ACC112 (cell line): ENCODE results near the gene ECE2.

Source experiments
- H2AFZ ChIP-seq: fragments of 200-600 bp; sonication (generic); one replicate; pipeline ENCODE4 v1.6.0; 2017; ENCODE audit warnings: antibody characterized with exemption, low read length; ENCODE audit not compliant: unreplicated experiment
- H3K27ac ChIP-seq: fragments of 200-600 bp; sonication (generic); 2 replicates; pipeline ENCODE4 v1.5.1; 2014; ENCODE audit warnings: low read depth, mild to moderate bottlenecking, antibody characterized with exemption, low read length, moderate library complexity
- H3K27me3 ChIP-seq: fragments of 200-600 bp; sonication (generic); 2 replicates; pipeline ENCODE4 v1.6.1; 2014; ENCODE audit warnings: mild to moderate bottlenecking, antibody characterized with exemption, low read length, moderate library complexity, mixed read lengths; ENCODE audit not compliant: insufficient read depth
- H3K36me3 ChIP-seq: fragments of 200-600 bp; sonication (generic); 2 replicates; pipeline ENCODE4 v1.6.1; 2016; ENCODE audit warnings: mild to moderate bottlenecking, antibody characterized with exemption, low read length, moderate library complexity, mixed read lengths; ENCODE audit not compliant: insufficient read depth
- H3K4me1 ChIP-seq: fragments of 200-600 bp; sonication (generic); one replicate; pipeline ENCODE4 v1.6.1; 2016; ENCODE audit warnings: low read length, mixed read lengths; ENCODE audit not compliant: insufficient read depth, unreplicated experiment, control insufficient read depth
- H3K4me3 ChIP-seq: fragments of 200-600 bp; sonication (generic); 2 replicates; pipeline ENCODE4 v1.5.1; 2014; ENCODE audit warnings: mild to moderate bottlenecking, low read depth, low read length
- H3K79me2 ChIP-seq: fragments of 200-600 bp; sonication (generic); one replicate; pipeline ENCODE4 v1.6.0; 2016; ENCODE audit warnings: low read length; ENCODE audit not compliant: control insufficient read depth, unreplicated experiment, insufficient read depth

ECE2 gene

DNA sequence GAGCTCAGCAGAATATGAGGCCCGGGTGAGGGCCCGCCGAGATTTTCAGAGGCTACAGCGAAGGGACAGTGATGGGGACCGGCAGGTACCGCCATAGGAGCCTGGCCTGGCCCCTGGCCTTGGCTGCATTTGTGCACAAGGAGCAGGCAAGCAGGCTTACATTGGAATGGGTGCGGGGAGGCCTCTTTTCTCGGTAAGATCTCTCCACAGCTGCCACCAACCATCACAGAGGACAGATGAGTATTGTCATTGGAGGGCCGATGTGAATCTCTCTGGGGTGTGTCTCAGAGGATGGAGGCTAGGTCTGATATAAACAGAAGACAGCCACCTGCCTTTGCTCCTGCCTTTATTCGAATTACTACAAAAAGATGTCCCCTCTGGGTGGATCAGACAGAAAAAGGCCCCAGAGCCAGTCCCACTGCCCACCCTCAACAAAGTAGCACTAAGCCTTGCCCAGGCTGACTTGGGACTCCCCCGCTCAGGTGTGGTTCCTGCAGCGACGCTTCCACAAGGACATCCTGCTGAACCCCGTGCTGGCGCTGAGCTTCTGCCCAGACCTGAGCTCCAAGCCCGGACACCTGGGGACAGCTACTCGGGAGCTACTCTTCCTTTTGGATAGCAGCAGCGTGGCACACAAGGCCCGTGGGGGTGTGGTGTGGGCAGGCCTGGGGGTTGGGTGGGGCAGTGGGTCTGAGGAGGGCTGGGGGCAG is 41.0 kb upstream of the ECE2 start:
- peaks cover 7% of the 10 kb centered on the region for H3K4me1 ChIP-seq

DNA sequence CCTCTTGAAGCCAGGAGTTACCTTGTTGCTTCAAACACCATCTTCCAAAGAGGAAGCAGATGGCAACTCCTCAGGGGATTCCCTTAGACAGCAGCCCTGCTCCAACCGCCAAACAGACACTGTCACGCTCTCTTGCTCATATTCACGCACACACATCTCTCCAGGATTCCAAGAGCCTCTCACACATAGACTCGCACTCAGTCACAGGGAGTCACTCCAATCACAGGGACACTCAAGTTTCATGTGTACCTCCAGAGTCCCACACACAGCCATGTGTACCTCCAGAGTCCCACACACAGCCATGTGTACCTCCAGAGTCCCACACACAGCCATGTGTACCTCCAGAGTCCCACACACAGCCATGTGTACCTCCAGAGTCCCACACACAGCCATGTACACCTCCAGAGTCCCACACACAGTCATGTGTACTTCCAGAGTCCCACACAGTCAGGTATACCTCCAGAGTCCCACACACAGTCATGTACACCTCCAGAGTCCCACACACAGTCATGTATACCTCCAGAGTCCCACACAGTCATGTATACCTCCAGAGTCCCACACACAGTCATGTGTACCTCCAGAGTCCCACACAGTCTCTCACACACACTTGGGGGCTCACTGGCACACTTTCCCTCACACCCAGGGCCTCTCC is 40.3 kb upstream of the ECE2 start:
- H3K4me1 ChIP-seq, result peaks cover 7% of the 10 kb centered on the region
- no peaks in the 10 kb centered on the region for H3K36me3 ChIP-seq
- no peak overlapping the region for H2AFZ ChIP-seq
- H3K27me3 ChIP-seq, result peaks cover 23% of the 10 kb centered on the region
- H3K4me3 ChIP-seq, result no peak overlapping the region
- no peaks in the 10 kb centered on the region for H3K79me2 ChIP-seq
- no peak overlapping the region for H3K27ac ChIP-seq

More for the DNA sequence above, 41.0 kb upstream of the ECE2 start:
- peaks cover 29% of the 10 kb centered on the region for H3K27me3 ChIP-seq
- no peaks in the 10 kb centered on the region for H3K79me2 ChIP-seq
- H2AFZ ChIP-seq, result no peak overlapping the region
- H3K27ac ChIP-seq, result no peak overlapping the region
- no peak overlapping the region for H3K4me3 ChIP-seq
- H3K36me3 ChIP-seq, result no peaks in the 10 kb centered on the region

DNA sequence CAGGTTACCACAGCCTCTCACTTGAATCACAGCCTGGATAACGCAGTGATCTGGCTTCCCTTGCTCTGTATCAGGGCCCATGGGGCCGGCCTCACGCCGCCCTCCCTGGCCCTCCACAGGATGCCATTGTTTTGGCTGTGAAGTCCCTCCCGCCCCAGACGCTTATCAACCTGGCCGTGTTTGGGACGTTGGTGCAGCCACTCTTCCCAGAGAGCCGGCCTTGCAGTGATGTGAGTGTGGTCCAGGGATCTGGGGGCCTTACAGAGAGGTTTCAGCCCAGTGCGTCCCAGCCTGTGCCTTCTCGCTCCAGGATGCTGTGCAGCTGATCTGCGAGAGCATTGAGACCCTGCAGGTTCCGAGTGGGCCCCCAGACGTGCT is 39.8 kb upstream of the ECE2 start:
- no peak overlapping the region for H3K4me3 ChIP-seq
- no peak overlapping the region for H3K27ac ChIP-seq
- peaks cover 7% of the 10 kb centered on the region for H3K4me1 ChIP-seq
- no peaks in the 10 kb centered on the region for H3K36me3 ChIP-seq
- no peaks in the 10 kb centered on the region for H3K79me2 ChIP-seq
- peaks cover 17% of the 10 kb centered on the region for H3K27me3 ChIP-seq
- no peak overlapping the region for H2AFZ ChIP-seq

DNA sequence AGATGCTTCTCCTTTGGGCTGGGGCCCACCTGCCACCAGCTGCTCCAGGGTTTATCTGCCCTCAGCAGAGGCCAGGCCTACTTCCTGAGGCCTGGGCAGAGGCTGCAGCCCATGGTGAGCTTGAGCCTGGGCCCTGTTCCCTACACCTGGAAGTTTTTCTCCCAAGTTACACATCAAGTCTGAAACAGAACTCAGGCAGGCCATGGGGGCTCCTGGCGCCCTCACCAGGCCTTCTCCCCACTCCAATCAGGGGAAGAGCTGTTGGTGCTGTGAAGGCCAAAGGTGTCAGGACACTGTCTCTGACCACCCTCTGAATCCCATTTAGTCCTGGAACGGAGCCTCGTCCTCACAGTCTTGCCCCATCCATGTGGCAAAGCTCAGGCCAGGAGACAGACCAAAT is 39.2 kb upstream of the ECE2 start:
- H3K4me3 ChIP-seq, result no peak overlapping the region
- no peaks in the 10 kb centered on the region for H3K79me2 ChIP-seq
- no peak overlapping the region for H3K27ac ChIP-seq
- peaks cover 7% of the 10 kb centered on the region for H3K4me1 ChIP-seq
- H2AFZ ChIP-seq, result no peak overlapping the region
- peaks cover 11% of the 10 kb centered on the region for H3K27me3 ChIP-seq
- H3K36me3 ChIP-seq, result no peaks in the 10 kb centered on the region

DNA sequence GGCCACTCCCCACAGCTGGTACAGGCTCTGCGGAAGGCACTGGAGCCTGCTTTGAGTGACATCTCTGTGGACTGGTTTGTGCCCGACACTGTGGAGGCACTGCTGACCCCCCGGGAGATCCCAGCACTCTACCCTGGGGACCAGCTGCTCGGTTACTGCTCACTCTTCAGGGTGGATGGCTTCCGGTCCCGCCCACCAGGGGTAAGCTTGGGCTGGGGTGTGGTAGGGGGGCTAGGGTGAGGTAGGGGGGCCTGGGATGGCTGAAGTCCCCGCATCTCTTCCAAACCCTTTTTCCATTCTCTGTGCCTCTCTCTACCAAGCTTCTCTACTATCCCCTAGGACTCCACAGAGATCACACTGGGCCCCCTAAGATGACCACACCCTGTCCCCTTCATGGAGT is 38.6 kb upstream of the ECE2 start:
- Histone ChIP-seq H3K36me3 (no peaks in the 10 kb centered on the region), H2AFZ (no peak overlapping the region), H3K27ac (no peak overlapping the region), H3K79me2 (no peaks in the 10 kb centered on the region), H3K4me3 (no peak overlapping the region), H3K4me1 (peaks cover 7% of the 10 kb centered on the region), H3K27me3 (peaks cover 6% of the 10 kb centered on the region)

DNA sequence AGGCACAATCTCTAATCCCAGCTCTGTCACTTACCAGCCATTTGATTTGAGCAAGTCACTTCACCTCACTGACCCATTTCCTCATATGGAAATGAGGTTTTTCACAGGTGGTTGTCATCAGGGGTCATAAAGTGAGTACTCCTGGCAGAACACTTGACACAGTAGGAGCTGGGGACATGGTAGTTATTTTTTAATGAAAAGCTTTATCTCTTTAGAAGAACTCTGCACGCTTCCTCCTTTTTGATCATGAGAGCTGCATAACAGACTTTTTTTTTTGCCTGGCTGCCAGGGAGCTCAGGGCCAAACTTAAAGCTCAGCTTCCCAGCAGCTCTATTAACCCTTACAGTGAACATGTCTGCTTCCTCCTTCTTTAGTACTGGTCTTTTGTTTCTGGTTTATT is 38.0 kb upstream of the ECE2 start:
- peaks cover 7% of the 10 kb centered on the region for H3K4me1 ChIP-seq
- no peak overlapping the region for H2AFZ ChIP-seq
- H3K36me3 ChIP-seq, result no peaks in the 10 kb centered on the region
- no peak overlapping the region for H3K4me3 ChIP-seq
- no peaks in the 10 kb centered on the region; the same call in 1 of the 2 replicates for H3K27me3 ChIP-seq
- no peaks in the 10 kb centered on the region for H3K79me2 ChIP-seq
- no peak overlapping the region for H3K27ac ChIP-seq

DNA sequence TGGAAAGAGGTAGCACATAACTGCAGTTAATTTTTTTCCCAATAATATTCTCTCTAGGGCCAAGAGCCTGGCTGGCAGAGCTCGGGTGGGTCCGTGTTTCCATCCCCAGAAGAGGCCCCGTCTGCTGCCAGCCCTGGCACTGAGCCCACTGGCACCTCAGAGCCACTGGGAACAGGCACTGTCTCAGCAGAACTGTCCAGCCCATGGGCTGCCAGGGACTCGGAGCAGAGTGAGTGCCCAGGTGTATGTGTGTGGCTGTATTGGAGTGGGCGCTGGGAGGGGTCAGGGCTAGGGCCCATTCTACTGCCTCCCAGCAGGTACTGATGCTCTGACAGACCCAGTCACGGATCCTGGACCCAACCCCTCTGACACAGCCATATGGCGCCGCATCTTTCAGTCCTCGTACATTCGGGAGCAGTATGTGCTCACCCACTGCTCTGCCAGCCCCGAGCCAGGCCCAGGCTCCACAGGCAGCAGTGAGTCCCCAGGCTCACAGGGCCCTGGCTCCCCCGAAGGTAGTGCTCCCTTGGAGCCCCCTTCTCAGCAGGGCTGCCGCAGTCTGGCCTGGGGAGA is 37.5 kb upstream of the ECE2 start:
- Histone ChIP-seq H3K79me2 (no peaks in the 10 kb centered on the region), H3K27ac (no peak overlapping the region), H2AFZ (no peak overlapping the region), H3K36me3 (no peaks in the 10 kb centered on the region), H3K27me3 (no peaks in the 10 kb centered on the region), H3K4me3 (no peak overlapping the region), H3K4me1 (peaks cover 7% of the 10 kb centered on the region)

DNA sequence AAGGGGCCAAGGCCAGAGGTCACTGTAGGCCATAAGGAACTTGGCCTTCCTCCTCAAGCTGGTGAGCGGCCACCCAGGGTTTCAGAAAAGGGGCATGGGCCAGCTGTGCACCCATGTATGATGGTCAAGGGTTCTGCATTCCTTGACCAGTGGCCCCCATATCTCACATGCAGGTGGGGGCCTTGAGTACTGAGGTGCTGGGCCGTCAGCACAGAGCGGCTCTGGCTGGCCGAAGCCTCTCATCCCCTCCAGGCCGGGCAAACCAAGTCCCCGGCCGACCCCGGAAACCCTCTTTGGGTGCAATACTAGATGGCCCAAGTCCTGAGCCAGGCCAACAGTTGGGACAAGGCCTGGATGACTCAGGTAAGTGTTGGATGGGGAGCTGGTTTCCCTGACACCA is 36.6 kb upstream of the ECE2 start:
- Histone ChIP-seq H3K27me3 (no peaks in the 10 kb centered on the region), H3K79me2 (no peaks in the 10 kb centered on the region), H3K4me1 (peaks cover 3% of the 10 kb centered on the region)

DNA sequence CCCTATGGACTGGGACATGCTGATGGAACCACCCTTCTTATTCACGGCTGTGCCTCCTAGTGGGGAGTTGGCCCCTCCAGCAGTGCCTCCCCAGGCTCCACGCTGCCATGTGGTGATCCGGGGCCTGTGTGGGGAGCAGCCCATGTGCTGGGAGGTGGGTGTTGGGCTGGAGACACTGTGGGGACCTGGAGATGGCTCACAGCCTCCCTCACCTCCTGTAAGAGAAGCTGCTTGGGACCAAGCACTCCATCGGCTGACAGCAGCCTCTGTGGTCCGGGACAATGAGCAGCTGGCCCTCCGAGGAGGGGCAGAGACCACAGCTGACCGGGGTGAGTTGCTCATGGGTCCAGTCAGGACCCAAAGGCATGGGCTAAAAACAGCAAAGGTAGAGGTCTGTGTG is 36.1 kb upstream of the ECE2 start:
- Histone ChIP-seq H3K4me3 (no peak overlapping the region), H3K79me2 (no peaks in the 10 kb centered on the region), H3K4me1 (no peaks in the 10 kb centered on the region), H3K27ac (no peak overlapping the region), H3K36me3 (no peaks in the 10 kb centered on the region), H2AFZ (no peak overlapping the region), H3K27me3 (no peaks in the 10 kb centered on the region)

More for the DNA sequence above, 36.6 kb upstream of the ECE2 start:
- Histone ChIP-seq H3K4me3 (no peak overlapping the region), H3K36me3 (no peaks in the 10 kb centered on the region), H2AFZ (no peak overlapping the region), H3K27ac (no peak overlapping the region)

DNA sequence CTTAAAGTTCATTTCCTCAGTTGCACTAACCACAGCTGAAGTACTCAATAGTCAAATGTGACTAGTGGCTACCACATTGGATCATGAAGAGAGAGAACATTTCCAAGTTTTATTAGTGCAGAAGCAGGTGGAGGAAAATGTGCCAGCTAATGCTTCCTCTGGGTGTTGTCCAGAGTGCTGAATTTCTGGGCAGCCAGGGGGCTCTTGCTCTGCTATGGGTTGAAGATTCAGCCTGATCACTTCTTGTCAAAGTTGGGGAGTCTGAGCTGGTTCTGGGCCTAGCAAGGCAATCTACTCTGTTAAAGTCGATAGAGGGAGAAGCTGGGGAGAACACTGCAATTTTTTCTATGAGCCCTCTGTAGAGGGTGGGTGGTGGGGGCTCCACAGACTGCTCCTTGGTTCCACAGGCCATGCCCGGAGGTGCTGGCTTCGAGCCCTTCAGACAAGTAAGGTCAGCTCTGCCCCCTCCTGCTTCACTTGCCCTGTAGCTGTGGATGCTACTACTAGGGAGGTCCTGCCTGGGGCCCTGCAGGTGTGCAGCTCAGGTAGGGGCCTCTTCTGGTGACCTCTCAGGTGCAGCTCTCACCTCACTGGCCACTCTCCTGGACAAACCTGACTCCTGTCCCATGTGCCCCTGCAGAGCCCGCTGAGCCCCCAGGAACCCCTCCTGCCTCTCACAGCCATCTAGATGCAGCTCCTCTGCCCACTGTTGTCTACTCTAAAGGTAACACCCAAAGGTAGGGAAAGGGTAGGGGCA is 35.3 kb upstream of the ECE2 start:
- no peaks in the 10 kb centered on the region for H3K4me1 ChIP-seq
- no peak overlapping the region for H2AFZ ChIP-seq
- H3K36me3 ChIP-seq, result no peaks in the 10 kb centered on the region
- no peaks in the 10 kb centered on the region for H3K79me2 ChIP-seq
- no peak overlapping the region for H3K4me3 ChIP-seq
- no peaks in the 10 kb centered on the region for H3K27me3 ChIP-seq
- H3K27ac ChIP-seq, result no peak overlapping the region
